NT2/D1 (cell line): Measurements from ENCODE around the gene RRP36.

Source experiments
- SUZ12 ChIP-seq: IDR thresholded peaks from 2 replicates; pipeline ENCODE4 v1.6.1; 2011; ENCODE audit not compliant: insufficient read length, insufficient read depth; ENCODE audit errors: extremely low read depth
- ZNF274 ChIP-seq: IDR thresholded peaks from 2 replicates; pipeline ENCODE4 v1.6.1; 2011; ENCODE audit warnings: mild to moderate bottlenecking, low read depth, low read length

DNA sequence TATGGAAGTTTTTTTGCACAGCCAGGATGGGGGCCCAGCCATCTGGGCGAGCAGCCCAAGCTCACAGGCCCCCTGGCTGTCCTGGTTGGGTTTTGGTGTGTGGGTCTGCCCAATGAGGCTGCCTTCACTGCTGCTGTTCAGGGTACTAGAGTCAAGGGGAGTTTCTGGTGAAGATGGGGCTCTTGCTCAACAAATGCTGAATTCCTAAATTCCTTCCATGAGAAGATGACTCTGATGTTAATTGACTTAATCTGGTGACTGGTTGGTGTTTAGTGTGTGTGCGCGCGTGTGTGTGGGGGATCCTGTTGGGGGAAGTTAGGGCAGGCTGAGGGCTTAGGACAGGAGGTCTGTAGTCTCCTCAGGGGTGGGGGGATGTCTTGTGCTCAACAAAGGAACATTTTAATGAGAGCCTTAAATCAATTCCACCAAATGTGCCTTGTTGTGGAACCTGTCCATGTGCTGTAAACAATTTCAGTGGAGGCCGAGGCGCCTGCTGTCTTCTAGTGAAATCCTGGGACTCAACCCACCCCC lies 56.6 kb downstream of the RRP36 start:
- TF ChIP-seq ZNF274 (no peak), SUZ12 (no peak)
